IPS-NIHi11 (cell line): Measurements from ENCODE around the gene YPEL1.
"Not testable (repeated sequence)": the region's sequence is repeated elsewhere in the genome, so short reads cannot be mapped to it uniquely, and the experiment has no call there.

Source experiments
- DNase-seq: peaks from one replicate; pipeline ENCODE4 v3.0.0; 2012; ENCODE audit warnings: mixed read lengths, low spot score

YPEL1 gene

GRCh38 chr22:21753374-21754111 lies 17.9 kb upstream of the YPEL1 start:
- no peak for DNase-seq

GRCh38 chr22:21752276-21752675 lies 16.7 kb upstream of the YPEL1 start:
- no peak for DNase-seq

DNA sequence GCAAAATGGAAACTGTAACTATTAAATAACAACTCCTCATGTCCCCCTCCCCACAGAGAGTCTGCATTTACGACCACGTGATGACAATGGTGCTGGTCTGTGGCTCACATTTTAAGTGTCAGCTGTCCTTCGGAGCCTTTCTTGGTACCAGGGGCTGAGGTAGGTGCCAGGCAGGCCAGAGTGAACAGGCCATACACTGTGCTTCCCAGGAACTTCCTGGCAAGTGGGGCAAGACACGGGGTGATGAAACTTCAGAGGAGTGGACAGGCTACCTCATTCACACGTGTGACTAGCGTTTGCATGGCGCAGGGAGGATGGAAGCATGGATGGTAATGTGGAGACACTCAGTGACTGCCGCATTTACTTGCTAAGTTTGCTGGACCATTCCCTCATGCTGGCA lies 10.4 kb upstream of the YPEL1 start:
- DNase-seq = no peak

- not testable (repeated sequence) for DNase-seq
These were observed 9.3 kb upstream of the YPEL1 start for GRCh38 chr22:21744917-21745316.

DNA sequence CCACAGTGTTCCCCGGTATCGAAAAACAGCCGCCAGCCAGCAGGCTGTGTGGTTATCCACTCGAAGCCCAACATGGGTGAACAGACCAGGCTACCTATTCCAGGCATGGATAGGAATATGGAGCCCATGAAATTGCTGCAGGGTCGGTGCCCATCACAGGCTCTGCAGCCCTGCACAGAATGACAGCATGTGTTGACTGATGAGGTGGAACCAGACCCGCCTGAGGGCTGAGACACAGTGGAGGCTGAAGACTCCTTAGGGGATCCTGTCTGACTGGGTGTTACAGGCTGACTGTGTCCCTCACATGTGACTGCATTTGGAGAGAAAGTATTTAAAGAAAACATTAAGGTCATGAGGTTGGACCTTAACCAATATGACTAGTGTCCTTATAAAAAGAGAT lies 6.2 kb upstream of the YPEL1 start:
- no peak for DNase-seq

DNA sequence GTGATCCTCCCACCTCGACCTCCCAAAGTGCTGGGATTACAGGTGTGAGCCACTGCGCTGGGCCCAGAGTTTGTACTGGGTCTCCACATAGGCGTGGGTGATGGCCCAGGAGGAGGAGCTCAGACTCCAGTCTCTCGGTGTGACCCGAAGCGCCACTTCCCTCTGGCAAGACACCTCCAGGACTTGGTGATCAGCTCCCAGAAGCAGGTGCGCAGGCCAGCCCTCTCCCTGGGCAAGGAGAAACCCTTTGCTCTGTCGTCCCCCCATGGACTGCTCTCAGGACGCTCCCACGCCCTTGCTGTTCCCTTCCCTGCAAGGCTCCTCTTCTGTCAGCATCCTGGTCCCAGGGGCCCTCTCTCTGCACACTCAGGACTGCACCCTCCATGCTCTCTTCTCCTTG lies 5.5 kb upstream of the YPEL1 start:
- DNase-seq = no peak

DNA sequence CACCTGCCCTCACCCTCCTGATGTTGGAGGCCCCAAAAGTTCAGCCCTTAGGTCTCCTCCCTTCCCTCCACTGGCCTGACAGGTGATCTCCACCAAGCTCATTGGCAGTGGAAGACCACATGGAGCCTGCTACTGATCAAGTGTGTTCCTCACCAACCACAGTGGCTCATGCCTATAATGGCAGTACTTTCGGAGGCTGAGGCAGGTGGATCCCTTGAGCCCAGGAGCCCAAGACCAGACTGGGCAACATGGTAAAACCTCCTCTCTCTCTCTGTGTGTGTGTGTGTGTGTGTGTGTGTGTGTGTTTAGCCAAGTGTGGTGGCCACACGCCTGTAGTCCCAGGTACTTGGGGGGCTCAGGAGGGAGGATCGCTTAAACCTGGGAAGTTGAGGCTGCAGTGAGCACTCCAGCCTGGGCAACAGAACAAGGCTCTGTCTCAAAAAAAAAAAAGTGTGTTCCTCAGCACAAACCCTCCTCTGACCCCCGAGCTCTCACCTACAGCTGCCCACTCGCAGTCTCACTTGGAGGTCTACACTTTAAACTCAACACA lies 4.3 kb upstream of the YPEL1 start:
- no peak for DNase-seq

DNA sequence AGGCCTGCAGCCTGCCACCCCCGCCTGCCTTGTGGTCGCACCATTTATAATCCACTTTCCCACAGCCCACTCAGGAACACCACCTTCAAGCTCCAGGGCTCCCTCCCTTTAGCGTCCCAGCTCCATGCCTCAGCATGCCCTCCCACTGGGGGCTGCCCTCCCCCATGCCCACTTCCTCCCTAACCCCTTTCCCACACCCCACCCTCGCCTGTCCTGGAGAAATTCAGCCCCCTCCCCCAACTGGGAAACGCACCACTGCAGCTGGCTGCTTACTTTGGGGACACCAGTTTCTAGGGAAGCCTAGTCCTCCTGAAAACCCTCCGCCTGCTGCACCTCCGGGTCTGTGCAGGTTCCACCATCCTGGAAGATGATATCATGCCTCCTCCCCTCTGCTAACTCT lies 3.4 kb upstream of the YPEL1 start:
- no peak for DNase-seq

DNA sequence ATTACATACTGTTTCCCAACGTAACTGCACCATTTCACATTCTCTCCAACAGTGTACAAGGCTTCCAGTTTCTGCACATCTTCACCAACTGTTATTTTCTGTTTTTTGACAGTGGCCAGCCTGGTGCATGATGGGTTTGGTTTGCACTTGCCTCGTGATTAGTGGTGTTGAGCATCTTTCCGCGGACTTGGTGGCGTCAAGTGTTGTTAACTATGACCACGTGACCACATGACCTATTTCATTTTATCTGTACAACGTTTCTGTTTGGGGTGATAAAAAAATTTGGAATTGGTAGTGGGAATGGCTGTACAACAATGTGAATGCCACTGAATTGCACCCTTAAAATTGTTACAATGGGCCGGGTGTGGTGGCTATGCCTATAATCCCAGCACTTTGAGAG lies 2.5 kb upstream of the YPEL1 start:
- no peak for DNase-seq

GRCh38 chr22:21736948-21737347 lies 1.4 kb upstream of the YPEL1 start:
- no peak for DNase-seq

- DNase-seq = no peak
These were observed 569 bp upstream of the YPEL1 start for GRCh38 chr22:21736084-21736642.

GRCh38 chr22:21734540-21735199 lies 924 bp downstream of the YPEL1 start:
- no peak for DNase-seq

GRCh38 chr22:21731503-21731902 lies 4.1 kb downstream of the YPEL1 start:
- DNase-seq = no peak

DNA sequence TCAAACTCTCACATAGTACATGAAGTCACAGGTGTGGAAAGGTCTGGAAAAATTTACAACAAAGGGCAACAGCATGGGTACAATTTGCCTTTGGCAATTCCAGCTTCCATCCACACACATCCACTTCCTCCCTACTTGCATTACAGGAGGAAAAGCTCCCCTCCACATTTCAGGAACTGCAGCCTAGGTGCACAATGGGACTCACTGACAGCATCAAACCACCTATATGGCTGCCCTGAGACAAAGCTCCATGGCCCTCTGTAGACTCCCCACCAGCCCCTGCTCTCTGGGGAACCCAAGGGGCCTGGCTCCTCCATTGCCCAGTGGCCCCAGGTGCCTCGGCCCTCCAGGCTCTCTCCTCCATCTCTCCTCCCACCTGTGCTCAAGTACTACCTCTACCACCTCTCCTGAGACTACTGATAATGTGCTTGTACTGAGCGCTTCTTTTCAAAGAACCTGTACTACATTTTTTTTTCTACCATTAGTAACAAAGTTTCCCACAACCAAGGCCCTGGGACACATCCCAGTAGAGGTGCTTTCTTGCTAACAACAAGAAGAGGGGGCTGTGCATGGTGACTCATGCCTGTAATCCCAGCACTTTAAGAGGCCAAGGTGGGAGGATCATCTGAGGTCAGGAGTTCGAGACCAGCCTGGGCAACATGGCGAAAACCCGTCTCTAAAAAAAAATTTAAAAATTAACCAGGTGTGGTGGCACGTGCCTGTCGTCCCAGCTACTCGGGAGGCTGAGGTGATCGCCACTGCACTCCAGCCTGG lies 4.9 kb downstream of the YPEL1 start:
- no peak for DNase-seq

GRCh38 chr22:21729184-21729583 lies 6.4 kb downstream of the YPEL1 start:
- not testable (repeated sequence) for DNase-seq

- DNase-seq = no peak
These were observed 7.3 kb downstream of the YPEL1 start for GRCh38 chr22:21728270-21728669.

GRCh38 chr22:21727768-21728167 lies 7.8 kb downstream of the YPEL1 start:
- no peak for DNase-seq

- DNase-seq = no peak
These were observed 8.4 kb downstream of the YPEL1 start for GRCh38 chr22:21727159-21727558.

- DNase-seq = peak; percentile 64
These were observed 8.9 kb downstream of the YPEL1 start for GRCh38 chr22:21726650-21727049.

DNA sequence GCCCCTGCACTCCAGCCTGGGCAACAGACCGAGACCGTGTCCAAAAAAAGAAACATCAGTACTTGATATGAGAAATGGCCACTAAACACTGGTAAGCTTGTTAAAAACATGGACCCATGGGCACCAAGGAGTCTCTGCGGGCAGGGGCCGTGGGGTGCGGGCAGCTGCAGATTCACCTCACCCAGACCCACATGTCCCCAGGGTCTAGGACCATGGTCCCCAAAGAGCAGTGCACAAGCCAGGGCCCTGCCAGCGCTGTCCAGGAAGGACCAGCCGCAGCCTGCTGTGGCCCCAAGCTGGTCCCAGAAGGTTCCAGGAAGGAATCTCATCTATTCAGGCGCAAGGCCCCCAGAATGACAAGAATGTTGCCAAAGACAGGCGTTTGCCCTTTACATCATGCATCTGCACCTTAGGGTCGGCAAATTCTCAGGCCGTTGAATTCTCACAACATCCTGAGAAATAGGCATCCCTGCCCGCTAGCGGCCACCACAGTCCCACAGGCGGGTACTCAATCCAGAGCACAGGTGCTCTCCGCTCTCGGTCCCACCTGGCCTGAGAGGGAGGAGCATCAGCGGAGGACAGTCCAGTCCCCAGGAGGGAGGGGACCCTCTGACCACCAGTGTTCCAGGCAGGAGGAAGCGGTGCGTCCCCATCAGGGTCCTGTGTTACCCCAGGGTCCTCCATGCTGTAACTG lies 9.5 kb downstream of the YPEL1 start:
- DNase-seq = no peak

- DNase-seq = not testable (repeated sequence)
These were observed 11.1 kb downstream of the YPEL1 start for GRCh38 chr22:21724496-21724895.
